K562 (cell line): ENCODE measurements around the gene CCNB1. TPM values are rescaled to one million over a fixed set of nuclear protein-coding genes. Genes with fewer than 3 reads are reported as not detected.
A peak's percentile ranks its signal among the peaks of the same experiment; 100 is the strongest.

ENCODE experiments used
- BHLHE40 ChIP-seq: IDR thresholded peaks from 2 replicates; pipeline ENCODE4 v1.6.1; 2011; ENCODE audit warnings: low read length, improper control_type of control experiment
- ELK1 ChIP-seq: sonication (generic); formaldehyde crosslinking; IDR thresholded peaks from 2 replicates; pipeline ENCODE4 v1.8.1; 2022; ENCODE audit warnings: missing genetic modification reagents
- MYNN ChIP-seq, 2 experiments: sonication (generic); formaldehyde crosslinking in 1 of 2; IDR thresholded peaks; 2 replicates each; pipeline versions ENCODE4 v1.5.0 to v1.6.1; 2016 to 2020; ENCODE audit warnings: antibody characterized with exemption in 1 of 2, missing genetic modification reagents in 1 of 2
- PRDM10 ChIP-seq: fragments of 450-650 bp; IDR thresholded peaks from 2 replicates; pipeline ENCODE4 v1.6.1; 2018; ENCODE audit not compliant: partially characterized antibody
- SMAD4 ChIP-seq: fragments of 250-450 bp; sonication (Bioruptor Pico); conservative IDR thresholded peaks from 2 replicates; pipeline ENCODE4 v1.8.0; 2021; ENCODE audit warnings: inconsistent platforms, mild to moderate bottlenecking, moderate library complexity
- ZNF143 ChIP-seq: sonication (generic); formaldehyde crosslinking; IDR thresholded peaks from 2 replicates; pipeline ENCODE4 v1.9.0; 2022; ENCODE audit warnings: mild to moderate bottlenecking, missing genetic modification reagents
- ZNF586 ChIP-seq: fragments of 450-650 bp; formaldehyde crosslinking; conservative IDR thresholded peaks from 2 replicates; pipeline ENCODE4 v1.4.0; 2020; ENCODE audit warnings: mild to moderate bottlenecking, moderate library complexity
- polyA plus RNA-seq, 8 experiments: library from polyadenylated mRNA; depleted of rRNA in 4 of 8; stranded (reverse) in 5 of 8; unstranded in 3 of 8; fragments of >200 nt; fragmentation: Nextera tagmentation in 2 of 8; fragmentation: Illumina TruSeq in 1 of 8; extraction: Ambion mirVana in 2 of 8; extraction: Trizol in 1 of 8; gene quantifications; 2 replicates each; pipeline versions ENCODE4 v1.2.1 to v1.2.3, GENCODE V29; 2011 to 2014; ENCODE audit warnings: inconsistent platforms in 1 of 8, missing spikeins in 1 of 8
- total RNA-seq, 7 experiments: library from RNA; depleted of rRNA in 6 of 7; stranded (reverse); fragments of >200 nt in 6 of 7; fragmentation: Illumina TruSeq in 2 of 7; extraction: Trizol in 2 of 7; gene quantifications; 2 replicates each; pipeline versions ENCODE4 v1.2.1 to v1.2.3, GENCODE V29; 2011 to 2021; ENCODE audit warnings: low replicate concordance in 1 of 7
- TF ChIP-seq, protein P1 (sequence below), 2 experiments: fragments of 450-650 bp in 1 of 2; sonication (generic) in 1 of 2; formaldehyde crosslinking in 1 of 2; IDR thresholded peaks; 2 replicates each; pipeline versions ENCODE4 v1.7.1 to v1.9.0; 2016 to 2022; ENCODE audit warnings: inconsistent platforms in 1 of 2, mild to moderate bottlenecking in 1 of 2, missing genetic modification reagents in 1 of 2
- TF ChIP-seq, protein P2 (sequence below): conservative IDR thresholded peaks from 2 replicates; pipeline ENCODE4 v1.6.1; 2011; ENCODE audit warnings: low read depth, mild to moderate bottlenecking, low read length; ENCODE audit not compliant: control insufficient read depth

CCNB1 gene
- total and polyA plus RNA-seq, 9 of the 15 experiments (the other 6 are each of a cell fraction or from before 2014, with no cell fraction given) = 165 to 679 (median 271) TPM

- TF ChIP-seq, protein P1, sequence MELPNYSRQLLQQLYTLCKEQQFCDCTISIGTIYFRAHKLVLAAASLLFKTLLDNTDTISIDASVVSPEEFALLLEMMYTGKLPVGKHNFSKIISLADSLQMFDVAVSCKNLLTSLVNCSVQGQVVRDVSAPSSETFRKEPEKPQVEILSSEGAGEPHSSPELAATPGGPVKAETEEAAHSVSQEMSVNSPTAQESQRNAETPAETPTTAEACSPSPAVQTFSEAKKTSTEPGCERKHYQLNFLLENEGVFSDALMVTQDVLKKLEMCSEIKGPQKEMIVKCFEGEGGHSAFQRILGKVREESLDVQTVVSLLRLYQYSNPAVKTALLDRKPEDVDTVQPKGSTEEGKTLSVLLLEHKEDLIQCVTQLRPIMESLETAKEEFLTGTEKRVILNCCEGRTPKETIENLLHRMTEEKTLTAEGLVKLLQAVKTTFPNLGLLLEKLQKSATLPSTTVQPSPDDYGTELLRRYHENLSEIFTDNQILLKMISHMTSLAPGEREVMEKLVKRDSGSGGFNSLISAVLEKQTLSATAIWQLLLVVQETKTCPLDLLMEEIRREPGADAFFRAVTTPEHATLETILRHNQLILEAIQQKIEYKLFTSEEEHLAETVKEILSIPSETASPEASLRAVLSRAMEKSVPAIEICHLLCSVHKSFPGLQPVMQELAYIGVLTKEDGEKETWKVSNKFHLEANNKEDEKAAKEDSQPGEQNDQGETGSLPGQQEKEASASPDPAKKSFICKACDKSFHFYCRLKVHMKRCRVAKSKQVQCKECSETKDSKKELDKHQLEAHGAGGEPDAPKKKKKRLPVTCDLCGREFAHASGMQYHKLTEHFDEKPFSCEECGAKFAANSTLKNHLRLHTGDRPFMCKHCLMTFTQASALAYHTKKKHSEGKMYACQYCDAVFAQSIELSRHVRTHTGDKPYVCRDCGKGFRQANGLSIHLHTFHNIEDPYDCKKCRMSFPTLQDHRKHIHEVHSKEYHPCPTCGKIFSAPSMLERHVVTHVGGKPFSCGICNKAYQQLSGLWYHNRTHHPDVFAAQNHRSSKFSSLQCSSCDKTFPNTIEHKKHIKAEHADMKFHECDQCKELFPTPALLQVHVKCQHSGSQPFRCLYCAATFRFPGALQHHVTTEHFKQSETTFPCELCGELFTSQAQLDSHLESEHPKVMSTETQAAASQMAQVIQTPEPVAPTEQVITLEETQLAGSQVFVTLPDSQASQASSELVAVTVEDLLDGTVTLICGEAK (IDR thresholded peaks at IDR 0.05) = peak; percentile 90
- TF ChIP-seq, protein P1 (CRISPR knock-in tag; IDR thresholded peaks at IDR 0.05) = no peak
- TF ChIP-seq ZNF143 (CRISPR knock-in tag) = peak; percentile 65
- TF ChIP-seq, protein P2, sequence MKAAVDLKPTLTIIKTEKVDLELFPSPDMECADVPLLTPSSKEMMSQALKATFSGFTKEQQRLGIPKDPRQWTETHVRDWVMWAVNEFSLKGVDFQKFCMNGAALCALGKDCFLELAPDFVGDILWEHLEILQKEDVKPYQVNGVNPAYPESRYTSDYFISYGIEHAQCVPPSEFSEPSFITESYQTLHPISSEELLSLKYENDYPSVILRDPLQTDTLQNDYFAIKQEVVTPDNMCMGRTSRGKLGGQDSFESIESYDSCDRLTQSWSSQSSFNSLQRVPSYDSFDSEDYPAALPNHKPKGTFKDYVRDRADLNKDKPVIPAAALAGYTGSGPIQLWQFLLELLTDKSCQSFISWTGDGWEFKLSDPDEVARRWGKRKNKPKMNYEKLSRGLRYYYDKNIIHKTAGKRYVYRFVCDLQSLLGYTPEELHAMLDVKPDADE = peak; percentile 34; the same call in 1 of the 2 replicates
- 0 out of 2 replicates have a peak, but pooled peaks have one; percentile 10 for TF ChIP-seq MYNN (IDR thresholded peaks at IDR 0.05)
- TF ChIP-seq MYNN (CRISPR knock-in tag; IDR thresholded peaks at IDR 0.05) = no peak
- TF ChIP-seq ELK1 (CRISPR knock-in tag) = no peak
- TF ChIP-seq BHLHE40 = peak; percentile 28; the same call in 1 of the 2 replicates
- TF ChIP-seq PRDM10 = no peak
- peak; percentile 57; the same call in 1 of the 2 replicates for TF ChIP-seq SMAD4 (CRISPR knock-in tag)
- no peak for TF ChIP-seq ZNF586 (CRISPR knock-in tag)
Observed at GRCh38 chr5:69189162-69190086, 22.5 kb downstream of the CCNB1 start, which contains the start of gene CENPH (continued).
